Transverse colon (tissue), 4 donors: ENCODE measurements around the gene UHRF1.
"Not testable (repeated sequence)": the region's sequence is repeated elsewhere in the genome, so short reads cannot be mapped to it uniquely, and the experiment has no call there.

Experiments used
- POLR2A ChIP-seq: fragments of 450-650 bp; IDR thresholded peaks from one replicate; pipeline ENCODE4 v1.6.1; 2016; ENCODE audit warnings: antibody characterized with exemption, mild to moderate bottlenecking, moderate library complexity
- POLR2AphosphoS5 ChIP-seq, 3 donors: sonication (generic); formaldehyde crosslinking; IDR thresholded peaks; one replicate each; pipeline ENCODE4 v1.6.1; 2016; ENCODE audit warnings: antibody characterized with exemption in 3 of 3
- TF ChIP-seq, protein P1 (sequence below), 5 experiments: fragments of 200-600 bp in 3 of 5; fragments of 450-650 bp in 2 of 5; sonication (generic) in 3 of 5; IDR thresholded peaks; 1 replicate in 2 of 5; 2 replicates in 3 of 5; pipeline ENCODE4 v1.5.1; 2016 to 2017; ENCODE audit warnings: antibody characterized with exemption in 5 of 5, inconsistent platforms in 3 of 5, mild to moderate bottlenecking in 2 of 5, moderate library complexity in 1 of 5

DNA sequence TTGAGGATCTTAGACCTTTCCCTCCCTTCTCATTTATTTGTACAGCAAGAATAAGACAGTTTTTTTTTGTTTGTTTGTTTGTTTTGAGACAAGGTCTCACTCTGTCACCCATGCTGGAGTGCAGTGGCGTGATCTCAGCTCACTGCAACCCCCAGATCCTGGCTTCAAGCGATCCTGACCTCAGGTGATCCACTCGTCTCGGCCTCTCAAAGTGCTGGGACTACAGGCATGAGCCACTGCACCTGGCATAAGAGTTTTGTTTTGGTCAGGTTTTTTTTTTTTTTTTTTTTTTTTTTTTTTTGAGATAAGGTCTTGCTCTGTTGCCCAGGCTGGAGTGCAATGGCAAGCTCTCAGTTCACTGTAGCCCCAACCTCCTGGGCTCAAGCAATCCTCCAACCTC lies 29.2 kb downstream of the UHRF1 start:
- not testable (repeated sequence) for TF ChIP-seq POLR2A; POLR2AphosphoS5 (IDR thresholded peaks at IDR 0.05)
- TF ChIP-seq, protein P1, sequence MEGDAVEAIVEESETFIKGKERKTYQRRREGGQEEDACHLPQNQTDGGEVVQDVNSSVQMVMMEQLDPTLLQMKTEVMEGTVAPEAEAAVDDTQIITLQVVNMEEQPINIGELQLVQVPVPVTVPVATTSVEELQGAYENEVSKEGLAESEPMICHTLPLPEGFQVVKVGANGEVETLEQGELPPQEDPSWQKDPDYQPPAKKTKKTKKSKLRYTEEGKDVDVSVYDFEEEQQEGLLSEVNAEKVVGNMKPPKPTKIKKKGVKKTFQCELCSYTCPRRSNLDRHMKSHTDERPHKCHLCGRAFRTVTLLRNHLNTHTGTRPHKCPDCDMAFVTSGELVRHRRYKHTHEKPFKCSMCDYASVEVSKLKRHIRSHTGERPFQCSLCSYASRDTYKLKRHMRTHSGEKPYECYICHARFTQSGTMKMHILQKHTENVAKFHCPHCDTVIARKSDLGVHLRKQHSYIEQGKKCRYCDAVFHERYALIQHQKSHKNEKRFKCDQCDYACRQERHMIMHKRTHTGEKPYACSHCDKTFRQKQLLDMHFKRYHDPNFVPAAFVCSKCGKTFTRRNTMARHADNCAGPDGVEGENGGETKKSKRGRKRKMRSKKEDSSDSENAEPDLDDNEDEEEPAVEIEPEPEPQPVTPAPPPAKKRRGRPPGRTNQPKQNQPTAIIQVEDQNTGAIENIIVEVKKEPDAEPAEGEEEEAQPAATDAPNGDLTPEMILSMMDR (IDR thresholded peaks at IDR 0.05) = not testable (repeated sequence)
